Spleen (tissue), 7 donors: ENCODE data around the gene ITPKC.

Experiments
- POLR2A ChIP-seq, 3 donors: fragments of 450-650 bp; IDR thresholded peaks; one replicate each; pipeline ENCODE4 v1.5.1; 2017; ENCODE audit warnings: antibody characterized with exemption in 3 of 3, mild to moderate bottlenecking in 1 of 3
- POLR2AphosphoS5 ChIP-seq, 3 donors: sonication (generic); formaldehyde crosslinking; IDR thresholded peaks; one replicate each; pipeline ENCODE4 v1.5.1; 2017; ENCODE audit warnings: antibody characterized with exemption in 3 of 3
- TF ChIP-seq, protein P1 (sequence below), 11 experiments: fragments of 200-600 bp in 7 of 11; fragments of 450-650 bp in 4 of 11; sonication (generic) in 4 of 11; IDR thresholded peaks in 8 of 11; conservative IDR thresholded peaks in 3 of 11; 1 replicate in 7 of 11; 2 replicates in 4 of 11; pipeline versions ENCODE4 v1.4.0 to v1.8.0; 2016 to 2021; ENCODE audit warnings: antibody characterized with exemption in 11 of 11, inconsistent platforms in 4 of 11, mild to moderate bottlenecking in 1 of 11
- donor health status: DM: no; HTN: no; CAD: no; lungs with moderate emphysema.
- donor health status: DM: no; HTN: no; CAD: no.
- donor health status: DM: no; HTN: no; CAD: no.

DNA sequence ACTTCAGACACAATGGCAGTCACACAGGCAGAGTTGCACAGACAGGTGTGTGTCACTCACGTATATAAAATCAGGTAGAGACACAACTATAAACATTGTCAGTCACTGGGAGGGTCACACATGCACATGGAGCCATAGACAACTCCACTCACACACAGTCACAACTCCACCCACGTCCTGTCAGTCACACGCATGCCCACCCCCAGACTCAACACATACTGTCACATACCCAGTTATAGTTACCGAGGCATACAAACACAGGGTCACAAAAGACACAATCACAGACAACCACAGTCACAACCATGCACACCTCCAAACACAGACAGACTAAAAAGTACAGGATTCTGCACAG lies 27.9 kb upstream of the ITPKC start:
- TF ChIP-seq, protein P1, sequence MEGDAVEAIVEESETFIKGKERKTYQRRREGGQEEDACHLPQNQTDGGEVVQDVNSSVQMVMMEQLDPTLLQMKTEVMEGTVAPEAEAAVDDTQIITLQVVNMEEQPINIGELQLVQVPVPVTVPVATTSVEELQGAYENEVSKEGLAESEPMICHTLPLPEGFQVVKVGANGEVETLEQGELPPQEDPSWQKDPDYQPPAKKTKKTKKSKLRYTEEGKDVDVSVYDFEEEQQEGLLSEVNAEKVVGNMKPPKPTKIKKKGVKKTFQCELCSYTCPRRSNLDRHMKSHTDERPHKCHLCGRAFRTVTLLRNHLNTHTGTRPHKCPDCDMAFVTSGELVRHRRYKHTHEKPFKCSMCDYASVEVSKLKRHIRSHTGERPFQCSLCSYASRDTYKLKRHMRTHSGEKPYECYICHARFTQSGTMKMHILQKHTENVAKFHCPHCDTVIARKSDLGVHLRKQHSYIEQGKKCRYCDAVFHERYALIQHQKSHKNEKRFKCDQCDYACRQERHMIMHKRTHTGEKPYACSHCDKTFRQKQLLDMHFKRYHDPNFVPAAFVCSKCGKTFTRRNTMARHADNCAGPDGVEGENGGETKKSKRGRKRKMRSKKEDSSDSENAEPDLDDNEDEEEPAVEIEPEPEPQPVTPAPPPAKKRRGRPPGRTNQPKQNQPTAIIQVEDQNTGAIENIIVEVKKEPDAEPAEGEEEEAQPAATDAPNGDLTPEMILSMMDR (IDR thresholded peaks at IDR 0.05 in 8 of 11, conservative IDR thresholded peaks at IDR 0.05 in 3 of 11), result no peak
- TF ChIP-seq POLR2AphosphoS5 (IDR thresholded peaks at IDR 0.05) (no peak), POLR2A (IDR thresholded peaks at IDR 0.05) (no peak)
